Sigmoid colon (tissue), 4 donors: ENCODE results near the gene PAOX.
"Not testable (repeated sequence)": the region's sequence is repeated elsewhere in the genome, so short reads cannot be mapped to it uniquely, and the experiment has no call there.

ENCODE experiments used
- EP300 ChIP-seq, 4 donors: sonication (generic); formaldehyde crosslinking; IDR thresholded peaks; one replicate each; pipeline ENCODE4 v1.6.1; 2017; ENCODE audit warnings: antibody characterized with exemption in 4 of 4
- POLR2A ChIP-seq, 2 donors: fragments of 450-650 bp; IDR thresholded peaks; one replicate each; pipeline ENCODE4 v1.6.1; 2016; ENCODE audit warnings: antibody characterized with exemption in 2 of 2, mild to moderate bottlenecking in 2 of 2, moderate library complexity in 2 of 2
- POLR2AphosphoS5 ChIP-seq, 4 donors: sonication (generic); formaldehyde crosslinking; IDR thresholded peaks; one replicate each; pipeline ENCODE4 v1.6.1; 2017; ENCODE audit warnings: antibody characterized with exemption in 4 of 4
- TF ChIP-seq, protein P1 (sequence below), 4 experiments: fragments of 450-650 bp in 3 of 4; fragments of 200-600 bp in 1 of 4; IDR thresholded peaks; one replicate each; pipeline ENCODE4 v1.5.1; 2016 to 2019; ENCODE audit warnings: antibody characterized with exemption in 4 of 4, mild to moderate bottlenecking in 3 of 4, moderate library complexity in 2 of 4

DNA sequence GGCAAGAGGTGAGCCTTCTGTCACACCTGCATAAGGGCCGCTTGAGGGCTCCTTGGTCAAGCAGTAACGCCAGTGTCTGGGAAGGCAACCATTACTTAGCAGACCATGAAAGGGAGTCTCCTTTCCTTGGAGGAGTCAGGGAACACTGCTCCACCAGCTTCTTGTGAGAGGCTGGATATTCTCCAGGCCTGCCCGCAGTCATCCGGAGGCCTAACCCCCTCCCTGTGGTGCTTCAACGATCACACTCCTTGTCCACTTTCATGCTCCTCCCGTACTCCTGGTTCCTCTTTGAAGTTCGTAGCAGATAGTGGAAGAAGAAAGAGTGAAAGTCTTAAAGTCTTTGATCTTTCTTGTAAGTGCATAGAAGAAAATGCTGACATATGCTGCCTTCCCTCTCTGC is 11.6 kb upstream of the PAOX start:
- TF ChIP-seq, protein P1, sequence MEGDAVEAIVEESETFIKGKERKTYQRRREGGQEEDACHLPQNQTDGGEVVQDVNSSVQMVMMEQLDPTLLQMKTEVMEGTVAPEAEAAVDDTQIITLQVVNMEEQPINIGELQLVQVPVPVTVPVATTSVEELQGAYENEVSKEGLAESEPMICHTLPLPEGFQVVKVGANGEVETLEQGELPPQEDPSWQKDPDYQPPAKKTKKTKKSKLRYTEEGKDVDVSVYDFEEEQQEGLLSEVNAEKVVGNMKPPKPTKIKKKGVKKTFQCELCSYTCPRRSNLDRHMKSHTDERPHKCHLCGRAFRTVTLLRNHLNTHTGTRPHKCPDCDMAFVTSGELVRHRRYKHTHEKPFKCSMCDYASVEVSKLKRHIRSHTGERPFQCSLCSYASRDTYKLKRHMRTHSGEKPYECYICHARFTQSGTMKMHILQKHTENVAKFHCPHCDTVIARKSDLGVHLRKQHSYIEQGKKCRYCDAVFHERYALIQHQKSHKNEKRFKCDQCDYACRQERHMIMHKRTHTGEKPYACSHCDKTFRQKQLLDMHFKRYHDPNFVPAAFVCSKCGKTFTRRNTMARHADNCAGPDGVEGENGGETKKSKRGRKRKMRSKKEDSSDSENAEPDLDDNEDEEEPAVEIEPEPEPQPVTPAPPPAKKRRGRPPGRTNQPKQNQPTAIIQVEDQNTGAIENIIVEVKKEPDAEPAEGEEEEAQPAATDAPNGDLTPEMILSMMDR (IDR thresholded peaks at IDR 0.05) = not testable (repeated sequence)
- not testable (repeated sequence) for TF ChIP-seq POLR2A, EP300, POLR2AphosphoS5 (IDR thresholded peaks at IDR 0.05)
